KMS-11 (cell line): ENCODE results near the gene KLHL35.
A peak's percentile ranks its signal among the peaks of the same experiment; 100 is the strongest.
"Not testable (repeated sequence)": the region's sequence is repeated elsewhere in the genome, so short reads cannot be mapped to it uniquely, and the experiment has no call there.

ENCODE experiments used
- H2AFZ ChIP-seq: fragments of 200-600 bp; sonication (generic); 2 replicates; pipeline ENCODE4 v1.6.1; 2016; ENCODE audit warnings: antibody characterized with exemption, mixed run types, low read depth
- H3K27ac ChIP-seq: fragments of 200-600 bp; sonication (generic); 2 replicates; pipeline ENCODE4 v1.6.1; 2016; ENCODE audit warnings: mild to moderate bottlenecking, mixed run types
- H3K27me3 ChIP-seq: fragments of 200-600 bp; sonication (generic); 2 replicates; pipeline ENCODE4 v1.6.1; 2017; ENCODE audit warnings: mild to moderate bottlenecking, low read depth, mixed run types, moderate library complexity; ENCODE audit not compliant: insufficient read depth
- H3K36me3 ChIP-seq: fragments of 200-600 bp; sonication (generic); 2 replicates; pipeline ENCODE4 v1.6.1; 2017; ENCODE audit warnings: mild to moderate bottlenecking, mixed run types; ENCODE audit not compliant: insufficient read depth
- H3K4me1 ChIP-seq: fragments of 200-600 bp; sonication (generic); 2 replicates; pipeline ENCODE4 v1.6.1; 2016; ENCODE audit warnings: mild to moderate bottlenecking, low read depth, mixed run types; ENCODE audit not compliant: poor library complexity, severe bottlenecking
- H3K4me2 ChIP-seq: fragments of 200-600 bp; sonication (generic); 2 replicates; pipeline ENCODE4 v1.7.0; 2016; ENCODE audit warnings: mild to moderate bottlenecking, mixed run types
- H3K4me3 ChIP-seq: fragments of 200-600 bp; sonication (generic); IDR thresholded peaks from 2 replicates; pipeline ENCODE4 v1.6.1; 2017; ENCODE audit warnings: low read depth, low read length, mixed read lengths; ENCODE audit not compliant: insufficient read depth
- H3K79me2 ChIP-seq: fragments of 200-600 bp; sonication (generic); 2 replicates; pipeline ENCODE4 v1.6.1; 2016; ENCODE audit warnings: low read depth, mixed run types; ENCODE audit not compliant: insufficient read depth
- H3K9ac ChIP-seq: fragments of 200-600 bp; sonication (generic); 2 replicates; pipeline ENCODE4 v1.6.1; 2016; ENCODE audit warnings: mild to moderate bottlenecking, mixed run types
- H4K20me1 ChIP-seq: fragments of 200-600 bp; sonication (generic); 2 replicates; pipeline ENCODE4 v1.6.1; 2016; ENCODE audit warnings: mild to moderate bottlenecking, mixed run types; ENCODE audit not compliant: insufficient read depth
- TF ChIP-seq, protein P1 (sequence below): fragments of 200-600 bp; sonication (generic); conservative IDR thresholded peaks from 2 replicates; pipeline ENCODE4 v1.6.1; 2017; ENCODE audit warnings: low read depth, mild to moderate bottlenecking, antibody characterized with exemption, low read length, moderate library complexity, mixed read lengths

Gene KLHL35

DNA sequence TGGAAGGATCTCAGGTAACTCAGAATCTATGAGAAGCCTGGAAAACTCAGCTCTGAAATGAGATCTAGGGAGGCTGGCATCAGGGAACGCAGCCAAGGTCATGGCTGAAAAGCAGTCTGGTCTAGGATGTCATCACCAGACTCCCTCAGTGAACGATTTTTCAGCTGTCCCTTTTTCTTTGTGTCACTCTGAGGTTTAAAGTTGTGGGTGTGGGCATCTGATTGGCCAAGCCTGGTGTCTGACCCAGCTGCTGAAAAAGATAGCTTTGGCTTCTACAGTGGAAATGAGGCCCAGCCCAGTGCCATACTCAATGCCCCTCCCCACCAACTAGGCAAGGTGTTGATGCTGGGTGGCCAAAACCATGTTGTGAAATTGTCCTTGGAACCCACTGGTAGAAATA lies 19.1 kb downstream of the KLHL35 start:
- H3K36me3 ChIP-seq, result no peaks in the 10 kb centered on the region
- no peak overlapping the region for H3K4me2 ChIP-seq
- H3K27ac ChIP-seq, result no peak overlapping the region
- no peaks in the 10 kb centered on the region for H4K20me1 ChIP-seq
- H2AFZ ChIP-seq, result no peak overlapping the region
- H3K9ac ChIP-seq, result no peak overlapping the region
- TF ChIP-seq, protein P1, sequence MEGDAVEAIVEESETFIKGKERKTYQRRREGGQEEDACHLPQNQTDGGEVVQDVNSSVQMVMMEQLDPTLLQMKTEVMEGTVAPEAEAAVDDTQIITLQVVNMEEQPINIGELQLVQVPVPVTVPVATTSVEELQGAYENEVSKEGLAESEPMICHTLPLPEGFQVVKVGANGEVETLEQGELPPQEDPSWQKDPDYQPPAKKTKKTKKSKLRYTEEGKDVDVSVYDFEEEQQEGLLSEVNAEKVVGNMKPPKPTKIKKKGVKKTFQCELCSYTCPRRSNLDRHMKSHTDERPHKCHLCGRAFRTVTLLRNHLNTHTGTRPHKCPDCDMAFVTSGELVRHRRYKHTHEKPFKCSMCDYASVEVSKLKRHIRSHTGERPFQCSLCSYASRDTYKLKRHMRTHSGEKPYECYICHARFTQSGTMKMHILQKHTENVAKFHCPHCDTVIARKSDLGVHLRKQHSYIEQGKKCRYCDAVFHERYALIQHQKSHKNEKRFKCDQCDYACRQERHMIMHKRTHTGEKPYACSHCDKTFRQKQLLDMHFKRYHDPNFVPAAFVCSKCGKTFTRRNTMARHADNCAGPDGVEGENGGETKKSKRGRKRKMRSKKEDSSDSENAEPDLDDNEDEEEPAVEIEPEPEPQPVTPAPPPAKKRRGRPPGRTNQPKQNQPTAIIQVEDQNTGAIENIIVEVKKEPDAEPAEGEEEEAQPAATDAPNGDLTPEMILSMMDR, result no peak
- H3K4me3 ChIP-seq, result no peak overlapping the region
- H3K4me1 ChIP-seq, result no peaks in the 10 kb centered on the region
- H3K79me2 ChIP-seq, result no peaks in the 10 kb centered on the region
- no peaks in the 10 kb centered on the region for H3K27me3 ChIP-seq

DNA sequence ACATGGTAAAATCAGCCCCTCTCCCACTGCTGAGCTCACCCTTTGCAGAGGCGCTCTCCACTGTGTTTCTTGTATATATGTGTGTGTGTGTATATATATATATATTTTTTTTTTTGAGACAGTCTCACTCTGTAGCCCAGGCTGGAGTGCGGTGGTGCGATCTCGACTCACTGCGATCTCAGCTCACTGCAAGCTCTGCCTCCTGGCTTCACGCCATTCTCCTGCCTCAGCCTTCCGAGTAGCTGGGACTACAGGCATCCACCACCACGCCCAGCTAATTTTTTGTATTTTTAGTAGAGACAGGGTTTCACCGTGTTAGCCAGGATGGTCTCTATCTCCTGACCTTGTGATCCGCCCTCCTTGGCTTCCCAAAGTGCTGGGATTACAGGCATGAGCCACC lies 19.9 kb downstream of the KLHL35 start:
- not testable (repeated sequence) for H3K36me3 ChIP-seq, H2AFZ ChIP-seq, H3K27me3 ChIP-seq, H4K20me1 ChIP-seq, H3K79me2 ChIP-seq, H3K4me3 ChIP-seq, H3K27ac ChIP-seq, H3K9ac ChIP-seq, H3K4me1 ChIP-seq, H3K4me2 ChIP-seq

DNA sequence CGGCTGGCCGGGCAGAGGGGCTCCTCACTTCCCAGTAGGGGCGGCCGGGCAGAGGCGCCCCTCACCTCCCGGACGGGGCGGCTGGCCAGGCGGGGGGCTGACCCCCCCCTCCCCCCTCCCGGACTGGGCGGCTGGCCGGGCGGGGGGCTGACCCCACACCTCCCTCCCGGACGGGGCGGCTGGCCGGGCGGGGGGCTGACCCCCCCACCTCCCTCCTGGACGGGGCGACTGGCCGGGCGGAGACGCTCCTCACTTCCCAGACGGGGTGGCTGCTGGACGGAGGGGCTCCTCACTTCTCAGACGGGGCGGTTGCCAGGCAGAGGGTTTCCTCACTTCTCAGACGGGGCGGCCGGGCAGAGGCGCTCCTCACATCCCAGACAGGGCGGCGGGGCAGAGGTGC lies 23.0 kb downstream of the KLHL35 start:
- not testable (repeated sequence) for H3K4me2 ChIP-seq, H3K9ac ChIP-seq, H3K36me3 ChIP-seq, H2AFZ ChIP-seq, H3K27me3 ChIP-seq, H3K4me1 ChIP-seq, H3K79me2 ChIP-seq, H3K27ac ChIP-seq, H3K4me3 ChIP-seq
- peaks cover 26% of the 10 kb centered on the region for H4K20me1 ChIP-seq

DNA sequence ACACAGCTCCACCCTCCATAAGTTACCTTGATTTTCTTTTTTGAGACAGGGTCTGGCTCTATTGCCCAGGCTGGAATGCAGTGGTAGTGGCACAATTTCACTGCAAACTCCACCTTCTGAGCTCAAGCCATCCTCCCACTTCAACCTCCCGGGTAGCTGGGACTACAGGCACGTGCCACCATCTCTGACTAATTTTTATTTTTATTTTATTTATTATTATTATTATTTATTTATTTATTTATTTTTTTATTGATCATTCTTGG lies 24.1 kb downstream of the KLHL35 start:
- no peak overlapping the region for H2AFZ ChIP-seq
- H3K9ac ChIP-seq, result no peak overlapping the region
- TF ChIP-seq, protein P1, result no peak
- peaks cover 10% of the 10 kb centered on the region for H3K4me1 ChIP-seq
- H3K36me3 ChIP-seq, result peaks cover 8% of the 10 kb centered on the region; the same call in 1 of the 2 replicates
- no peak overlapping the region for H3K27ac ChIP-seq
- no peaks in the 10 kb centered on the region for H3K27me3 ChIP-seq
- peaks cover 20% of the 10 kb centered on the region; the same call in 1 of the 2 replicates for H3K79me2 ChIP-seq
- no peak overlapping the region for H3K4me2 ChIP-seq
- peaks cover 34% of the 10 kb centered on the region for H4K20me1 ChIP-seq
- H3K4me3 ChIP-seq, result no peak overlapping the region

DNA sequence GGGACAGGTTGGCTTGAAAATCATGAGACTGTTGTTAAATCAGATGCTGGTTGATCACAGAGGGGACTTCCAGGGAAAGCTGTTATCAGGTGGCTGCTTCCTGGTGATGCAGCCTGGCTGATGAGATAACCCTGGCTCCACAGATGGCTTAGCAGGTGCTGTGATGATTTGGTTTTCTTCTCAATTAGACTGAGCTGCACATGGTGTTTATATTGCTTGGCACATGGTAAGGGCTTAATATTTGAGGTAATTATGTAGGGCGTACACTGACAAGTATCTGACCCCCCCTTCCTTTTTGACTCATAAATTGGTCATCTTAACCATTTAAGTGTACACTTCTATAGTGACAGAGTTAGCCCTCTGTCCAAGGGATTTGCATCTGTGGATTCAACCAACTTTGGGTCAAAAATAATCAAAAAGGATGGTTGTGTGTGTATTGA lies 26.6 kb downstream of the KLHL35 start:
- H2AFZ ChIP-seq, result no peak overlapping the region
- H3K4me3 ChIP-seq, result no peak overlapping the region
- peaks cover 60% of the 10 kb centered on the region for H4K20me1 ChIP-seq
- no peak overlapping the region for H3K9ac ChIP-seq
- H3K27ac ChIP-seq, result peak overlapping the region; percentile 23; the same call in 1 of the 2 replicates
- H3K4me1 ChIP-seq, result peaks cover 35% of the 10 kb centered on the region
- peaks cover 45% of the 10 kb centered on the region for H3K79me2 ChIP-seq
- H3K4me2 ChIP-seq, result no peak overlapping the region
- TF ChIP-seq, protein P1, result no peak
- H3K27me3 ChIP-seq, result no peaks in the 10 kb centered on the region
- peaks cover 31% of the 10 kb centered on the region; the same call in 1 of the 2 replicates for H3K36me3 ChIP-seq
